Measurements from ENCODE around the gene NFILZ.

The NFILZ gene

GRCh38 chr19:8600816-8601215 is 29.6 kb upstream of the NFILZ start:
- Histone ChIP-seq H3K4me3 (ENCODE audit: low read depth in 1 of 2, low read length in 2 of 2) (no peak overlapping the region), H3K36me3 (ENCODE audit: insufficient read depth, low read length) (no peaks in the 10 kb centered on the region)

GRCh38 chr19:8601796-8602195 is 28.6 kb upstream of the NFILZ start:
- no peaks in the 10 kb centered on the region for H3K36me3 ChIP-seq (ENCODE audit: insufficient read depth, low read length)
- no peak overlapping the region for H2AFZ ChIP-seq (ENCODE audit: low read depth, low read length)
- no peaks in the 10 kb centered on the region for H3K27me3 ChIP-seq (ENCODE audit: insufficient read depth, low read length, poor library complexity)
- no peak overlapping the region for H3K9ac ChIP-seq (ENCODE audit: low read depth, low read length)
- H3K27ac ChIP-seq (ENCODE audit: low read length): no peak overlapping the region
- DNase-seq (no peak), ATAC-seq (ENCODE audit: insufficient read depth, low read depth) (no peak)
- peaks cover 6% of the 10 kb centered on the region for H3K9me3 ChIP-seq (ENCODE audit: insufficient read depth, low read length, severe bottlenecking)
- H4K20me1 ChIP-seq (ENCODE audit: insufficient read depth, low read length): no peaks in the 10 kb centered on the region
- H3K4me2 ChIP-seq (ENCODE audit: insufficient read depth, low read length): no peak overlapping the region
- TF ChIP-seq EZH2 (IDR thresholded peaks at IDR 0.05; ENCODE audit: borderline replicate concordance, low read depth, low read length, severe bottlenecking) (no peak), CTCF (IDR thresholded peaks at IDR 0.05; ENCODE audit: borderline replicate concordance, extremely low read depth, low read length, poor library complexity, severe bottlenecking) (no peak)
- H3K79me2 ChIP-seq (ENCODE audit: insufficient read depth, low read length): no peaks in the 10 kb centered on the region
- no peak overlapping the region for H3K4me3 ChIP-seq (ENCODE audit: low read depth in 1 of 2, low read length in 2 of 2)
- no peaks in the 10 kb centered on the region for H3K4me1 ChIP-seq (ENCODE audit: insufficient read depth, low read length)

More at GRCh38 chr19:8600816-8601215, 29.6 kb upstream of the NFILZ start:
- DNase-seq: no peak
- Histone ChIP-seq H3K9ac (ENCODE audit: low read depth, low read length) (no peak overlapping the region), H2AFZ (ENCODE audit: low read depth, low read length) (no peak overlapping the region), H3K27ac (ENCODE audit: low read length) (no peak overlapping the region), H3K4me1 (ENCODE audit: insufficient read depth, low read length) (no peaks in the 10 kb centered on the region), H3K79me2 (ENCODE audit: insufficient read depth, low read length) (no peaks in the 10 kb centered on the region), H3K27me3 (ENCODE audit: insufficient read depth, low read length, poor library complexity) (no peaks in the 10 kb centered on the region), H4K20me1 (ENCODE audit: insufficient read depth, low read length) (no peaks in the 10 kb centered on the region), H3K4me2 (ENCODE audit: insufficient read depth, low read length) (no peak overlapping the region), H3K9me3 (ENCODE audit: insufficient read depth, low read length, severe bottlenecking) (peaks cover 6% of the 10 kb centered on the region)
- ATAC-seq (ENCODE audit: insufficient read depth, low read depth): no peak
- TF ChIP-seq EZH2 (IDR thresholded peaks at IDR 0.05; ENCODE audit: borderline replicate concordance, low read depth, low read length, severe bottlenecking): no peak
- no peak for TF ChIP-seq CTCF (IDR thresholded peaks at IDR 0.05; ENCODE audit: borderline replicate concordance, extremely low read depth, low read length, poor library complexity, severe bottlenecking)

- Histone ChIP-seq H2AFZ (ENCODE audit: low read depth, low read length) (no peak overlapping the region), H3K79me2 (ENCODE audit: insufficient read depth, low read length) (no peaks in the 10 kb centered on the region), H3K27ac (ENCODE audit: low read length) (no peak overlapping the region), H3K36me3 (ENCODE audit: insufficient read depth, low read length) (no peaks in the 10 kb centered on the region), H3K4me2 (ENCODE audit: insufficient read depth, low read length) (no peak overlapping the region), H3K9ac (ENCODE audit: low read depth, low read length) (no peak overlapping the region), H3K9me3 (ENCODE audit: insufficient read depth, low read length, severe bottlenecking) (peaks cover 6% of the 10 kb centered on the region), H4K20me1 (ENCODE audit: insufficient read depth, low read length) (no peaks in the 10 kb centered on the region), H3K4me3 (ENCODE audit: low read depth in 1 of 2, low read length in 2 of 2) (no peak overlapping the region), H3K27me3 (ENCODE audit: insufficient read depth, low read length, poor library complexity) (no peaks in the 10 kb centered on the region), H3K4me1 (ENCODE audit: insufficient read depth, low read length) (peaks cover 15% of the 10 kb centered on the region)
- DNase-seq (no peak), ATAC-seq (ENCODE audit: insufficient read depth, low read depth) (no peak)
- no peak for TF ChIP-seq CTCF (IDR thresholded peaks at IDR 0.05; ENCODE audit: borderline replicate concordance, extremely low read depth, low read length, poor library complexity, severe bottlenecking)
Observed at GRCh38 chr19:8605514-8605913, 24.9 kb upstream of the NFILZ start.

- H4K20me1 ChIP-seq (ENCODE audit: insufficient read depth, low read length): no peaks in the 10 kb centered on the region
- no peak overlapping the region for H3K9ac ChIP-seq (ENCODE audit: low read depth, low read length)
- no peak for TF ChIP-seq EZH2 (IDR thresholded peaks at IDR 0.05; ENCODE audit: borderline replicate concordance, low read depth, low read length, severe bottlenecking)
- no peak for TF ChIP-seq CTCF (IDR thresholded peaks at IDR 0.05; ENCODE audit: borderline replicate concordance, extremely low read depth, low read length, poor library complexity, severe bottlenecking)
- no peak overlapping the region for H3K4me2 ChIP-seq (ENCODE audit: insufficient read depth, low read length)
- H3K79me2 ChIP-seq (ENCODE audit: insufficient read depth, low read length): no peaks in the 10 kb centered on the region
- no peak for ATAC-seq (ENCODE audit: insufficient read depth, low read depth)
- no peak overlapping the region for H3K27ac ChIP-seq (ENCODE audit: low read length)
- H3K4me1 ChIP-seq (ENCODE audit: insufficient read depth, low read length): peaks cover 15% of the 10 kb centered on the region
- DNase-seq: no peak
- no peaks in the 10 kb centered on the region for H3K36me3 ChIP-seq (ENCODE audit: insufficient read depth, low read length)
- H3K9me3 ChIP-seq (ENCODE audit: insufficient read depth, low read length, severe bottlenecking): peaks cover 6% of the 10 kb centered on the region
- H3K27me3 ChIP-seq (ENCODE audit: insufficient read depth, low read length, poor library complexity): no peaks in the 10 kb centered on the region
- no peak overlapping the region for H2AFZ ChIP-seq (ENCODE audit: low read depth, low read length)
- no peak overlapping the region for H3K4me3 ChIP-seq (ENCODE audit: low read depth in 1 of 2, low read length in 2 of 2)
Observed at GRCh38 chr19:8607386-8607785, 23.0 kb upstream of the NFILZ start.

All from DND-41 (cell line).